B cell (primary cell): ENCODE data around the gene PLCD1. TPM values are rescaled to one million over a fixed set of nuclear protein-coding genes. Genes with fewer than 3 reads are reported as not detected.
"Not testable (repeated sequence)": the region's sequence is repeated elsewhere in the genome, so short reads cannot be mapped to it uniquely, and the experiment has no call there.

Experiments used
- ATAC-seq: fragments of 200-7000 bp; cut with Tn5 transposase; one replicate; pipeline ENCODE4 v1.10.0; 2021; ENCODE audit warnings: low read depth, mild to moderate bottlenecking, moderate number of reproducible peaks, moderate library complexity
- CTCF ChIA-PET: fragments of 350-600 bp; sonication (Branson Sonifier 250); formaldehyde crosslinking; loops from one replicate; lab custom pipeline; 2021; ENCODE audit warnings: antibody characterized with exemption, inconsistent platforms; lab: Charles Lee
- POLR2A ChIA-PET: fragments of 350-600 bp; sonication (Branson Sonifier 250); formaldehyde crosslinking; loops from one replicate; lab custom pipeline; 2021; ENCODE audit warnings: antibody characterized with exemption; lab: Charles Lee
- DNase-seq: peaks from one replicate; pipeline ENCODE4 v3.0.0; 2013
- H2AFZ ChIP-seq: 2 replicates; pipeline ENCODE4 v1.6.1; 2012; ENCODE audit warnings: mild to moderate bottlenecking, low read depth, low read length; ENCODE audit not compliant: insufficient read depth, poor library complexity, severe bottlenecking
- H3K27ac ChIP-seq, 2 donors: 1 replicate in 1 of 2; 2 replicates in 1 of 2; pipeline ENCODE4 v1.5.1; 2012 to 2013; ENCODE audit warnings: low read length in 2 of 2, mild to moderate bottlenecking in 2 of 2, moderate library complexity in 1 of 2
- H3K27me3 ChIP-seq, 4 experiments: fragments of 200-600 bp in 1 of 4; sonication (generic) in 1 of 4; replicated peaks in 1 of 4; 1 replicate in 2 of 4; 2 replicates in 2 of 4; pipeline versions ENCODE4 v1.6.1 to v1.7.0; 2013 to 2016; ENCODE audit warnings: low read length in 3 of 4, mild to moderate bottlenecking in 2 of 4, mixed read lengths in 1 of 4, moderate library complexity in 1 of 4; ENCODE audit not compliant: insufficient read depth in 4 of 4, control insufficient read depth in 3 of 4; ENCODE audit errors: control extremely low read depth in 1 of 4
- H3K36me3 ChIP-seq, 2 experiments: replicated peaks in 1 of 2; 1 replicate in 1 of 2; 2 replicates in 1 of 2; pipeline versions ENCODE4 v1.6.1 to v1.7.1; 2013; ENCODE audit warnings: low read length in 1 of 2; ENCODE audit not compliant: insufficient read depth in 2 of 2, control insufficient read depth in 1 of 2; ENCODE audit errors: control extremely low read depth in 1 of 2, extremely low read depth in 1 of 2
- H3K4me1 ChIP-seq, 2 donors: fragments of 200-600 bp in 1 of 2; sonication (generic) in 1 of 2; 1 replicate in 1 of 2; 2 replicates in 1 of 2; pipeline versions ENCODE4 v1.5.1 to v1.6.1; 2013 to 2017; ENCODE audit warnings: low read length in 2 of 2; ENCODE audit not compliant: control insufficient read depth in 2 of 2, insufficient read depth in 2 of 2
- H3K4me2 ChIP-seq: replicated peaks from 2 replicates; pipeline ENCODE3; 2012; ENCODE audit warnings: mild to moderate bottlenecking, low read depth, low read length; ENCODE audit not compliant: poor library complexity, severe bottlenecking
- H3K4me3 ChIP-seq, 5 experiments: fragments of 200-600 bp in 1 of 5; sonication (generic) in 1 of 5; 1 replicate in 3 of 5; 2 replicates in 2 of 5; pipeline versions ENCODE4 v1.5.1 to v1.7.0; 2011 to 2016; ENCODE audit warnings: low read length in 4 of 5, mild to moderate bottlenecking in 4 of 5, low read depth in 2 of 5, control low read depth in 1 of 5, moderate library complexity in 1 of 5; ENCODE audit not compliant: insufficient read depth in 1 of 5; ENCODE audit errors: control extremely low read depth in 1 of 5, extremely low read depth in 1 of 5
- H3K79me2 ChIP-seq: fragments of 200-600 bp; sonication (generic); one replicate; pipeline ENCODE4 v1.6.0; 2016; ENCODE audit warnings: low read length; ENCODE audit not compliant: control insufficient read depth, insufficient read depth
- H3K9ac ChIP-seq: fragments of 200-600 bp; sonication (generic); 2 replicates; pipeline ENCODE4 v1.6.1; 2017; ENCODE audit warnings: mild to moderate bottlenecking, low read length, moderate library complexity
- H3K9me3 ChIP-seq, 3 donors: one replicate each; pipeline versions ENCODE4 v1.6.1 to v1.7.1; 2013; ENCODE audit warnings: low read length in 2 of 3; ENCODE audit not compliant: control insufficient read depth in 2 of 3, insufficient read depth in 1 of 3; ENCODE audit errors: control extremely low read depth in 1 of 3
- H4K20me1 ChIP-seq: 2 replicates; pipeline ENCODE4 v1.6.0; 2012; ENCODE audit warnings: mild to moderate bottlenecking, low read length; ENCODE audit not compliant: insufficient read depth, control insufficient read depth, poor library complexity, severe bottlenecking
- H3K27ac Mint-ChIP-seq: one replicate; pipeline ENCODE4 v1.8.0; 2021; ENCODE audit warnings: mixed read lengths
- H3K27me3 Mint-ChIP-seq: one replicate; pipeline ENCODE4 v1.8.0; 2021; ENCODE audit warnings: mixed read lengths
- H3K4me1 Mint-ChIP-seq: one replicate; pipeline ENCODE4 v1.8.0; 2021; ENCODE audit warnings: mixed read lengths
- H3K4me3 Mint-ChIP-seq: one replicate; pipeline ENCODE4 v1.8.0; 2021; ENCODE audit warnings: mixed read lengths
- H3K9me3 Mint-ChIP-seq: one replicate; pipeline ENCODE4 v1.8.0; 2022; ENCODE audit warnings: mixed read lengths; ENCODE audit not compliant: insufficient read depth
- EZH2 ChIP-seq: IDR thresholded peaks from 2 replicates; pipeline ENCODE4 v1.6.1; 2012; ENCODE audit warnings: borderline replicate concordance, low read depth, mild to moderate bottlenecking, moderate library complexity, low read length; ENCODE audit not compliant: insufficient read depth, poor library complexity, severe bottlenecking
- WGBS: methylation state at CpG from one replicate; pipeline ENCODE4 v1.1.5; 2013; ENCODE audit warnings: missing lambda C conversion rate; ENCODE audit not compliant: insufficient coverage; 5-methylcytosine and 5-hydroxymethylcytosine counted together
- intact Hi-C: fragments of 100-400 bp; cut with micrococcal nuclease; formaldehyde crosslinking; loops from one replicate; pipeline ENCODE4 v1.10.0; 2022
- polyA plus RNA-seq: library from polyadenylated mRNA; depleted of rRNA; stranded (reverse); fragments of >200 nt; gene quantifications from 2 replicates; pipeline ENCODE4 v1.2.3, GENCODE V29; 2012
- total RNA-seq, 2 donors: library from RNA; stranded (reverse); fragments of 120-200 nt in 1 of 2; gene quantifications; 1 replicate in 1 of 2; 2 replicates in 1 of 2; pipeline versions ENCODE4 v1.2.3 to v1.2.4, GENCODE V29; 2013 to 2022
- TF ChIP-seq, protein P1 (sequence below): fragments of 200-600 bp; IDR thresholded peaks from one replicate; pipeline ENCODE4 v1.8.0; 2022; ENCODE audit warnings: antibody characterized with exemption, mild to moderate bottlenecking

Gene PLCD1
- total and polyA plus RNA-seq, 2 donors (not counting 1 experiment from before 2014, with no cell fraction given) = 5.8 to 10.1 TPM

DNA sequence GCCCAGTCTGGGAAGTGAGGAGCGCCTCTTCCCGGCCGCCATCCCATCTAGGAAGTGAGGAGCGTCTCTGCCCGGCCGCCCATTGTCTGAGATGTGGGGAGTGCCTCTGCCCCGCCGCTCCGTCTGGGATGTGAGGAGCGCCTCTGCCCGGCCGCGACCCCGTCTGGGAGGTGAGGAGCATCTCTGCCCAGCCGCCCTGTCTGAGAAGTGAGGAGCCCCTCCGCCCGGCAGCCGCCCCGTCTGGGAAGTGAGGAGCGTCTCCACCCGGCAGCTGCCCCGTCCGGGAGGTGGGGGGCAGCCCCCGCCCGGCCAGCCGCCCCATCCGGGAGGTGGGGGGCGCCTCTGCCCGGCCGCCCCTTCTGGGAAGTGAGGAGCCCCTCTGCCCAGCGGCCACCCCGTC, 23.8 kb upstream of the PLCD1 start:
- intact Hi-C loops, H3K4me1 Mint-ChIP-seq, H3K27me3 ChIP-seq, H3K4me3 Mint-ChIP-seq, H4K20me1 ChIP-seq, H3K4me1 ChIP-seq, CTCF ChIA-PET, H3K27ac ChIP-seq, H3K9ac ChIP-seq, H3K36me3 ChIP-seq, H3K9me3 Mint-ChIP-seq, DNase-seq, H2AFZ ChIP-seq, POLR2A ChIA-PET, ATAC-seq, H3K27ac Mint-ChIP-seq, H3K4me3 ChIP-seq, H3K79me2 ChIP-seq, H3K4me2 ChIP-seq, H3K9me3 ChIP-seq: not testable (repeated sequence)
- peaks cover 22% of the 10 kb centered on the region for H3K27me3 Mint-ChIP-seq
- WGBS = 100% methylated on average over 6 of the region's 32 CpGs

DNA sequence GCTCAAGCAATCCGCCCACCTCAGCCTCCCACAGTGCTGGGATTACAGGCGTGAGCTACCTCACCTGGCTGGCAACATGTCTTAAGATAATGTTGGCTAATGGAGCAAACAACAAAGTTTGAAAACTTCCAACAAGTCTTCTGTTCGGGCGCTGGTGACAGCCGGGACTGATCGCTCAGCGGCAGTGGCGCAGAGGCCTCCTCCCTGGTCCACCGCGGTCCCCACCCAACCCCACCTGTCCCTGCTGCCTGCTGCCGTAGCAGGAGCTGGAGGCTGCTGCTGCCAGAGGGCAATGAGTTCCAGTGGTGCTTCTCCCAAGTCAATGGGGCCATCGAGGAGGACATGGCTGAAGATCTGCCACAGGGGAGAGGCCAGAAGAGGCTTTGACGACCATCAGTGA, 21.7 kb upstream of the PLCD1 start:
- Mint-ChIP-seq H3K9me3 (no peaks in the 10 kb centered on the region), H3K4me1 (no peaks in the 10 kb centered on the region), H3K27ac (no peak overlapping the region), H3K4me3 (no peak overlapping the region), H3K27me3 (peaks cover 23% of the 10 kb centered on the region)
- no peak for ATAC-seq
- TF ChIP-seq, protein P1, sequence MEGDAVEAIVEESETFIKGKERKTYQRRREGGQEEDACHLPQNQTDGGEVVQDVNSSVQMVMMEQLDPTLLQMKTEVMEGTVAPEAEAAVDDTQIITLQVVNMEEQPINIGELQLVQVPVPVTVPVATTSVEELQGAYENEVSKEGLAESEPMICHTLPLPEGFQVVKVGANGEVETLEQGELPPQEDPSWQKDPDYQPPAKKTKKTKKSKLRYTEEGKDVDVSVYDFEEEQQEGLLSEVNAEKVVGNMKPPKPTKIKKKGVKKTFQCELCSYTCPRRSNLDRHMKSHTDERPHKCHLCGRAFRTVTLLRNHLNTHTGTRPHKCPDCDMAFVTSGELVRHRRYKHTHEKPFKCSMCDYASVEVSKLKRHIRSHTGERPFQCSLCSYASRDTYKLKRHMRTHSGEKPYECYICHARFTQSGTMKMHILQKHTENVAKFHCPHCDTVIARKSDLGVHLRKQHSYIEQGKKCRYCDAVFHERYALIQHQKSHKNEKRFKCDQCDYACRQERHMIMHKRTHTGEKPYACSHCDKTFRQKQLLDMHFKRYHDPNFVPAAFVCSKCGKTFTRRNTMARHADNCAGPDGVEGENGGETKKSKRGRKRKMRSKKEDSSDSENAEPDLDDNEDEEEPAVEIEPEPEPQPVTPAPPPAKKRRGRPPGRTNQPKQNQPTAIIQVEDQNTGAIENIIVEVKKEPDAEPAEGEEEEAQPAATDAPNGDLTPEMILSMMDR = no peak
- no peak for TF ChIP-seq EZH2
- Histone ChIP-seq H3K36me3 (no peaks in the 10 kb centered on the region), H3K4me2 (no peak overlapping the region), H2AFZ (no peak overlapping the region), H3K27me3 (peaks cover 0 to 3% (median 0%) of the 10 kb centered on the region in 4 experiments), H3K4me3 (no peak overlapping the region), H3K9ac (no peak overlapping the region), H3K4me1 (no peaks in the 10 kb centered on the region), H4K20me1 (no peaks in the 10 kb centered on the region), H3K79me2 (no peaks in the 10 kb centered on the region), H3K9me3 (peaks cover 0 to 7% (median 0%) of the 10 kb centered on the region in 3 donors), H3K27ac (no peak overlapping the region)
- WGBS = 89% methylated on average over 12 of the region's 13 CpGs
- no peak for DNase-seq
- intact Hi-C loops = no loop called here
- ChIA-PET CTCF (no interaction called here), POLR2A (no interaction called here)
